HEK293T (cell line): ENCODE results near the gene PLEK.

Experiments used
- CTCF ChIA-PET: fragments of 350-600 bp; formaldehyde crosslinking; extraction: SDS; loops from one replicate; lab custom pipeline; 2021; ENCODE audit warnings: antibody characterized with exemption, inconsistent platforms; lab: Yijun Ruan, JAX
- POLR2A ChIA-PET: fragments of 350-600 bp; formaldehyde crosslinking; extraction: SDS; loops from one replicate; lab custom pipeline; 2020; ENCODE audit warnings: antibody characterized with exemption, inconsistent platforms; lab: Yijun Ruan, JAX
- DNase-seq: peaks from one replicate; pipeline ENCODE4 v3.0.0; 2012; ENCODE audit warnings: mixed read lengths; ENCODE audit errors: extremely low spot score
- ARNT ChIP-seq: fragments of 450-650 bp; IDR thresholded peaks from 2 replicates; pipeline ENCODE4 v1.6.1; 2017; ENCODE audit warnings: mild to moderate bottlenecking
- BHLHE40 ChIP-seq: fragments of 450-650 bp; IDR thresholded peaks from 2 replicates; pipeline ENCODE4 v1.6.1; 2016; ENCODE audit warnings: mild to moderate bottlenecking, moderate library complexity, borderline replicate concordance
- CTBP1 ChIP-seq: fragments of 450-650 bp; IDR thresholded peaks from 2 replicates; pipeline ENCODE4 v1.6.1; 2016; ENCODE audit warnings: borderline replicate concordance
- ELF4 ChIP-seq: fragments of 450-650 bp; IDR thresholded peaks from 2 replicates; pipeline ENCODE4 v1.6.1; 2017; ENCODE audit warnings: antibody characterized with exemption
- FOXA1 ChIP-seq: fragments of 450-650 bp; IDR thresholded peaks from 2 replicates; pipeline ENCODE4 v1.6.1; 2016; ENCODE audit warnings: mild to moderate bottlenecking
- FOXK2 ChIP-seq: fragments of 450-650 bp; IDR thresholded peaks from 2 replicates; pipeline ENCODE4 v1.6.1; 2016; ENCODE audit warnings: mild to moderate bottlenecking
- FOXM1 ChIP-seq: fragments of 450-650 bp; IDR thresholded peaks from 2 replicates; pipeline ENCODE4 v1.6.1; 2017; ENCODE audit warnings: mild to moderate bottlenecking, borderline replicate concordance
- HDGF ChIP-seq: fragments of 450-650 bp; IDR thresholded peaks from 2 replicates; pipeline ENCODE4 v1.6.1; 2017; ENCODE audit warnings: antibody characterized with exemption, borderline replicate concordance
- L3MBTL2 ChIP-seq: fragments of 450-650 bp; conservative IDR thresholded peaks from 2 replicates; pipeline ENCODE4 v1.6.1; 2016; ENCODE audit warnings: mild to moderate bottlenecking
- LEF1 ChIP-seq: fragments of 450-650 bp; IDR thresholded peaks from 2 replicates; pipeline ENCODE4 v1.6.1; 2017; ENCODE audit warnings: mild to moderate bottlenecking, borderline replicate concordance
- NFRKB ChIP-seq: fragments of 450-650 bp; IDR thresholded peaks from 2 replicates; pipeline ENCODE4 v1.6.1; 2016; ENCODE audit warnings: mild to moderate bottlenecking, moderate library complexity
- PKNOX1 ChIP-seq: fragments of 450-650 bp; IDR thresholded peaks from 2 replicates; pipeline ENCODE4 v1.6.1; 2016
- SP1 ChIP-seq: fragments of 450-650 bp; IDR thresholded peaks from 2 replicates; pipeline ENCODE4 v1.6.1; 2017
- SUZ12 ChIP-seq: fragments of 450-650 bp; IDR thresholded peaks from 2 replicates; pipeline ENCODE4 v1.6.1; 2016; ENCODE audit warnings: mild to moderate bottlenecking
- TARDBP ChIP-seq: fragments of 450-650 bp; IDR thresholded peaks from 2 replicates; pipeline ENCODE4 v1.6.1; 2016
- ZNF384 ChIP-seq: fragments of 450-650 bp; IDR thresholded peaks from 2 replicates; pipeline ENCODE4 v1.6.1; 2016

PLEK gene

GRCh38 chr2:68414876-68415275 lies 49.8 kb downstream of the PLEK start:
- ChIA-PET POLR2A (no interaction called here), CTCF (no interaction called here)
- DNase-seq: no peak
- TF ChIP-seq FOXK2: no peak
- no peak for TF ChIP-seq FOXM1
- TF ChIP-seq NFRKB: no peak
- no peak for TF ChIP-seq ELF4
- no peak for TF ChIP-seq HDGF
- TF ChIP-seq CTBP1: no peak
- no peak for TF ChIP-seq PKNOX1
- TF ChIP-seq SUZ12: no peak
- no peak for TF ChIP-seq SP1
- no peak for TF ChIP-seq TARDBP
- no peak for TF ChIP-seq ARNT
- no peak for TF ChIP-seq L3MBTL2
- TF ChIP-seq LEF1: no peak
- no peak for TF ChIP-seq BHLHE40

GRCh38 chr2:68415521-68415920 lies 50.4 kb downstream of the PLEK start:
- TF ChIP-seq ARNT (no peak), NFRKB (no peak), FOXK2 (no peak), LEF1 (no peak), BHLHE40 (no peak), FOXA1 (no peak), ZNF384 (no peak), SP1 (no peak), ELF4 (no peak), FOXM1 (no peak), CTBP1 (no peak), PKNOX1 (no peak)
- ChIA-PET POLR2A (no interaction called here), CTCF (no interaction called here)
- no peak for DNase-seq

GRCh38 chr2:68416081-68416675 lies 51.1 kb downstream of the PLEK start:
- no peak for TF ChIP-seq NFRKB
- TF ChIP-seq FOXK2: no peak
- TF ChIP-seq BHLHE40: no peak
- no peak for TF ChIP-seq FOXM1
- TF ChIP-seq FOXA1: no peak
- TF ChIP-seq ZNF384: no peak
- no peak for TF ChIP-seq CTBP1
- TF ChIP-seq PKNOX1: no peak
- no peak for TF ChIP-seq ARNT
- TF ChIP-seq HDGF: no peak
- TF ChIP-seq LEF1: no peak
- TF ChIP-seq L3MBTL2: no peak
- no peak for TF ChIP-seq SUZ12
- TF ChIP-seq SP1: no peak
- no peak for TF ChIP-seq ELF4
- no peak for TF ChIP-seq TARDBP
- CTCF ChIA-PET: no interaction called here

GRCh38 chr2:68417926-68418325 lies 52.8 kb downstream of the PLEK start:
- ChIA-PET POLR2A (no interaction called here), CTCF (no interaction called here)
- no peak for DNase-seq
- TF ChIP-seq CTBP1: no peak
- no peak for TF ChIP-seq ARNT
- no peak for TF ChIP-seq BHLHE40
- TF ChIP-seq SP1: no peak
- no peak for TF ChIP-seq FOXA1
- no peak for TF ChIP-seq L3MBTL2
- TF ChIP-seq FOXM1: no peak
- TF ChIP-seq TARDBP: no peak
- TF ChIP-seq ZNF384: no peak
- TF ChIP-seq LEF1: no peak
- no peak for TF ChIP-seq SUZ12
- TF ChIP-seq PKNOX1: no peak

More at GRCh38 chr2:68416081-68416675, 51.1 kb downstream of the PLEK start:
- POLR2A ChIA-PET: no interaction called here
- no peak for DNase-seq

GRCh38 chr2:68418419-68418818 lies 53.3 kb downstream of the PLEK start:
- TF ChIP-seq L3MBTL2: no peak
- no peak for TF ChIP-seq TARDBP
- no peak for TF ChIP-seq FOXK2
- TF ChIP-seq FOXA1: no peak
- no peak for TF ChIP-seq SUZ12
- no peak for TF ChIP-seq BHLHE40
- no peak for TF ChIP-seq ZNF384
- TF ChIP-seq ARNT: no peak
- TF ChIP-seq FOXM1: no peak
- TF ChIP-seq LEF1: no peak
- no peak for TF ChIP-seq PKNOX1
- no peak for DNase-seq
- ChIA-PET CTCF (no interaction called here), POLR2A (no interaction called here)
